ENCODE data around the gene RAD51B. TPM values are rescaled to one million over a fixed set of nuclear protein-coding genes. Genes with fewer than 3 reads are reported as not detected.

The RAD51B gene
- total and polyA plus RNA-seq, 9 donors, result 21.6 to 70.1 (median 35.1) TPM

DNA sequence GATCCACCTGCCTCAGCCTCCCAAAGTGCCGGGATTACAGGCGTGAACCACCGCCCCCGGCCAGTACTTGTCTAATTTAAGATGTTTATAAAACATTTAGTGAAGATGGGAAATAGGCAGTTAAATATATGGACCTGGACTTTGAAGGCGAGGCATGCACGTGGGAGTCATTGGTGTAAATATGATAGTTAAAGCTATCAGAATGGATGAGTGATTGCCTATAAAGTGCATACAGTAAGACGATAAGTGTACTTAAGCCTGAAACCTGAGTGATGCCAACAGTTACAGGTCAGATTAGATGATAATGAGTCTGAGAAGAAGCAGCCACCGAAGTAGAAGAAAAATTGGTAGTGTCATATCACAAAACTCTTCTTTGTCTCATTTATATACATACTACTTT, 11.5 kb downstream of the RAD51B start:
- no peak for DNase-seq
- TF ChIP-seq, protein P1, sequence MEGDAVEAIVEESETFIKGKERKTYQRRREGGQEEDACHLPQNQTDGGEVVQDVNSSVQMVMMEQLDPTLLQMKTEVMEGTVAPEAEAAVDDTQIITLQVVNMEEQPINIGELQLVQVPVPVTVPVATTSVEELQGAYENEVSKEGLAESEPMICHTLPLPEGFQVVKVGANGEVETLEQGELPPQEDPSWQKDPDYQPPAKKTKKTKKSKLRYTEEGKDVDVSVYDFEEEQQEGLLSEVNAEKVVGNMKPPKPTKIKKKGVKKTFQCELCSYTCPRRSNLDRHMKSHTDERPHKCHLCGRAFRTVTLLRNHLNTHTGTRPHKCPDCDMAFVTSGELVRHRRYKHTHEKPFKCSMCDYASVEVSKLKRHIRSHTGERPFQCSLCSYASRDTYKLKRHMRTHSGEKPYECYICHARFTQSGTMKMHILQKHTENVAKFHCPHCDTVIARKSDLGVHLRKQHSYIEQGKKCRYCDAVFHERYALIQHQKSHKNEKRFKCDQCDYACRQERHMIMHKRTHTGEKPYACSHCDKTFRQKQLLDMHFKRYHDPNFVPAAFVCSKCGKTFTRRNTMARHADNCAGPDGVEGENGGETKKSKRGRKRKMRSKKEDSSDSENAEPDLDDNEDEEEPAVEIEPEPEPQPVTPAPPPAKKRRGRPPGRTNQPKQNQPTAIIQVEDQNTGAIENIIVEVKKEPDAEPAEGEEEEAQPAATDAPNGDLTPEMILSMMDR (IDR thresholded peaks at IDR 0.05), result no peak
- no peak for TF ChIP-seq POLR2A (IDR thresholded peaks at IDR 0.05)
- TF ChIP-seq EP300 (IDR thresholded peaks at IDR 0.05), result no peak
- WGBS, 3 donors, result 84 to 89% (median 85%) methylated on average over 8 of the region's 8 CpGs
- intact Hi-C loops (cut with DNase I), result loop anchor here in 1 of 4 donors (10.0 kb wide), 1 partner anchor 994 kb away; no protein-coding TSS in a partner anchor
- Histone ChIP-seq H3K27me3 (no peaks in the 10 kb centered on the region), H3K4me1 (ENCODE audit: insufficient read depth) (no peaks in the 10 kb centered on the region), H3K27ac (no peak overlapping the region), H3K4me3 (no peak overlapping the region), H3K36me3 (no peaks in the 10 kb centered on the region), H3K9me3 (no peaks in the 10 kb centered on the region)

DNA sequence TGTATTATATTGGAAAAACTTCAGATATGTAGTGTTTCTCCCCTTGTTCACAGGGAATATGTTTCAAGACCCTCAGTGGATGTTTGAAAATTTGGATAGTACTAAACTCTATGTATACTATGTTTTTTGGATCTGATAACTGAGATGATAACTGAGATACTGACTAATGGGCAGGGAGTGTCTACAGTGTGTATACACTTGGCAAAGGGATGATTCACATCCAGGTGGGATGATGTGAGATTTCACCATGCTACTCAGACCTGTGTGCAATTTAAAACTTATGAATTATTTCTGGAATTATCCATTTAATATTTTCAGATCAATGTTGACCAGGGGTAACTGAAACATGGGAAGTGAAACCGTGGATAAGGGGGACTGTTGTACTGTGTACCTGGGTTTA, 13.8 kb downstream of the RAD51B start:
- no peaks in the 10 kb centered on the region for H3K36me3 ChIP-seq
- DNase-seq, result no peak
- H3K27me3 ChIP-seq, result no peaks in the 10 kb centered on the region
- TF ChIP-seq, protein P1 (IDR thresholded peaks at IDR 0.05), result no peak
- TF ChIP-seq EP300 (IDR thresholded peaks at IDR 0.05) (no peak), POLR2A (IDR thresholded peaks at IDR 0.05) (no peak)
- no peaks in the 10 kb centered on the region for H3K9me3 ChIP-seq
- no peaks in the 10 kb centered on the region for H3K4me1 ChIP-seq (ENCODE audit: insufficient read depth)
- intact Hi-C loops (cut with DNase I), result loop anchor here in 1 of 4 donors (10.0 kb wide), 1 partner anchor 991 kb away; no protein-coding TSS in a partner anchor
- H3K27ac ChIP-seq, result no peak overlapping the region
- H3K4me3 ChIP-seq, result no peak overlapping the region
- 92 to 96% (median 96%) methylated on average over 1 of the region's 1 CpG for WGBS, 3 donors

DNA sequence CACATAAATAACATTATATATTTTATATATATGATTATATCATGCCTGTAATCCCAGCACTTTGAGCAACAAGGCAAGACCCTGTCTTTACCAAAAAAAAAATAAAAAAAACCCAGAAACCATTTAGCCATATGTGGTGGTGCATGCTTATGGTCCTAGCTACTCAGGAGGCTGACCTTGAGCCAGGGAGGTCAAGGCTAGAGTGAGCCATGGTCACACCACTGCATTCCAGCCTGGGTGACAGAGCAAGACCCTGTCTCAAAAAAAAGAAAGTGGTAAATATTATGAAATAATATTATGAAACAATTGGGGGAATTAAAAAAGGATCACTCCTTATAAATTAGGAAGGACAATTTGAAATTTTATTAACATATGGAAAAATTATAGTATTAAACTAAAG, 16.0 kb downstream of the RAD51B start:
- TF ChIP-seq EP300 (IDR thresholded peaks at IDR 0.05) (no peak), POLR2A (IDR thresholded peaks at IDR 0.05) (no peak)
- TF ChIP-seq, protein P1 (IDR thresholded peaks at IDR 0.05), result no peak
- no peaks in the 10 kb centered on the region for H3K9me3 ChIP-seq
- no peaks in the 10 kb centered on the region for H3K27me3 ChIP-seq
- H3K4me3 ChIP-seq, result no peak overlapping the region
- no peak for DNase-seq
- intact Hi-C loops (cut with DNase I), result loop anchor here in 2 of 4 donors (5.0 to 10.0 kb wide), 2 partner anchors 989 to 1007 kb away; no protein-coding TSS in a partner anchor
- no peak overlapping the region for H3K27ac ChIP-seq
- no peaks in the 10 kb centered on the region for H3K4me1 ChIP-seq (ENCODE audit: insufficient read depth)
- no peaks in the 10 kb centered on the region for H3K36me3 ChIP-seq

DNA sequence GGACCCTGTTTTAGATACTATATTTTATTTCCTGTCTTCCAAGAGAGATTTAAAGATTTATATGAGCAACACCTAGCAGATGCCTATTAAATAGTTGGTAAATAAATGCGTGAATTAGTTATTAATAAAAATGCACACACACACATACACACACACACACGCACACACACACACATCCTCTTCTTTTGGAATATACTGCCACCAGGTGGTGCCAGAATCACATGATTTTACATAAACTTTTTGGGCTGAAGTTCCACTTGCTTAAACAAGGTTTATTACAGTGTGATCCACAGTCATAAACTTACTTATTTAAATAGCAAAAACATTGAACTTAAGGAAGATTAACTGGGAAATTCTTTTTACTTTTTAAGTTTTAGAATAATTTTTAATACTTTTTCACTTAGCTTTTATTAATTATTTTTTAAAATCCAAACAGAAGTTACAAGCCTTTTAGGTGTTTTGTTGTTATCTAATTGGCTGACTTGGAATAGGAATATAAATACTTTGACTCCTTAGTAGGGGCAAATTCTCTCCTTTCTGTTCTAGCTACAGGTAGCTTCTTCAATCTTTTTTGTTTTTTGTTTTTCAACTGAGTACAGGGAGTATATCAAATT, 17.5 kb downstream of the RAD51B start:
- H3K27me3 ChIP-seq, result no peaks in the 10 kb centered on the region
- no peak for TF ChIP-seq POLR2A (IDR thresholded peaks at IDR 0.05)
- TF ChIP-seq EP300 (IDR thresholded peaks at IDR 0.05), result no peak
- TF ChIP-seq, protein P1 (IDR thresholded peaks at IDR 0.05), result peak; percentile 24 to 86 (median 78)
- no peak overlapping the region for H3K4me3 ChIP-seq
- H3K9me3 ChIP-seq, result no peaks in the 10 kb centered on the region
- intact Hi-C loops (cut with DNase I), result loop anchor here in 2 of 4 donors (5.0 to 10.0 kb wide), 2 partner anchors 988 to 1005 kb away; no protein-coding TSS in a partner anchor
- WGBS, 3 donors, result 14 to 23% (median 17%) methylated on average over 2 of the region's 2 CpGs
- no peaks in the 10 kb centered on the region for H3K36me3 ChIP-seq
- no peaks in the 10 kb centered on the region for H3K4me1 ChIP-seq (ENCODE audit: insufficient read depth)
- H3K27ac ChIP-seq, result no peak overlapping the region
- peak; percentile 42 to 77 (median 58) for DNase-seq

Measured in ovary (tissue), 9 donors.